HCT116 (cell line): ENCODE results near the gene GHRHR. TPM values are rescaled to one million over a fixed set of nuclear protein-coding genes. Genes with fewer than 3 reads are reported as not detected.

Source experiments
- ATAC-seq: fragments of 200-7000 bp; cut with Tn5 transposase; 2 replicates; pipeline ENCODE4 v1.9.1; 2020; ENCODE audit warnings: mild to moderate bottlenecking, moderate library complexity
- BruUV-seq: library from RNA; stranded (reverse); fragments of 400-500 nt; replicated peaks from 2 replicates; lab custom pipeline; 2021; lab: Mats Ljungman, UMichigan
- CTCF ChIA-PET: fragments of 300-600 bp; sonication (Branson Sonifier 250); formaldehyde crosslinking; loops from one replicate; lab custom pipeline; 2021; ENCODE audit warnings: antibody characterized with exemption; lab: Charles Lee
- POLR2A ChIA-PET: fragments of 300-600, 350-600 bp; sonication (Branson Sonifier 250); formaldehyde crosslinking; loops from one replicate; lab custom pipeline; 2021; ENCODE audit warnings: antibody characterized with exemption; lab: Charles Lee
- RAD21 ChIA-PET, 2 experiments: fragments of 300-600 bp; sonication (Branson Sonifier 250); formaldehyde crosslinking; loops; one replicate each; lab custom pipeline; 2023; ENCODE audit warnings: low total read pairs in 2 of 2; ENCODE audit not compliant: uncharacterized antibody in 2 of 2, unreplicated experiment in 2 of 2, low non-redundant PET in 1 of 2; lab: Charles Lee
- DNase-seq: peaks from one replicate; pipeline ENCODE4 v3.0.0-alpha.2; 2010; ENCODE audit warnings: low read depth, low spot score
- H2AFZ ChIP-seq: fragments of 200-600 bp; shearing (Covaris generic), sonication (generic); 2 replicates; pipeline ENCODE4 v1.6.1; 2017; ENCODE audit warnings: low read depth, mixed run types, mixed read lengths, antibody characterized with exemption, low read length; ENCODE audit not compliant: poor library complexity, severe bottlenecking
- H3K27ac ChIP-seq: 2 replicates; pipeline ENCODE4 v1.5.1; 2012; ENCODE audit warnings: low read depth, low read length
- H3K27me3 ChIP-seq: fragments of 200-600 bp; sonication (generic); 2 replicates; pipeline ENCODE4 v1.6.1; 2016; ENCODE audit warnings: mixed run types, low read length, mixed read lengths; ENCODE audit not compliant: insufficient read depth
- H3K36me3 ChIP-seq, 2 experiments: fragments of 200-500 bp in 1 of 2; fragments of 200-600 bp in 1 of 2; sonication (Bioruptor generic) in 1 of 2; sonication (generic) in 1 of 2; 2 replicates each; pipeline versions ENCODE4 v1.5.1 to v1.6.1; 2014 to 2016; ENCODE audit warnings: low read length in 2 of 2, inconsistent platforms in 1 of 2, mixed read lengths in 1 of 2, mixed run types in 1 of 2; ENCODE audit not compliant: insufficient read depth in 2 of 2, control insufficient read depth in 1 of 2
- H3K4me1 ChIP-seq, 2 experiments: fragments of 200-600 bp in 1 of 2; sonication (generic) in 1 of 2; 2 replicates each; pipeline versions ENCODE4 v1.5.1 to v1.6.1; 2012 to 2017; ENCODE audit warnings: low read length in 2 of 2, inconsistent platforms in 1 of 2, mild to moderate bottlenecking in 1 of 2, mixed read lengths in 1 of 2, mixed run types in 1 of 2, moderate library complexity in 1 of 2; ENCODE audit not compliant: insufficient read depth in 2 of 2, control insufficient read depth in 1 of 2
- H3K4me2 ChIP-seq: fragments of 200-600 bp; sonication (generic); 2 replicates; pipeline ENCODE4 v1.6.1; 2017; ENCODE audit warnings: mixed run types, low read length, mixed read lengths
- H3K4me3 ChIP-seq, 2 experiments: fragments of 200-600 bp in 1 of 2; sonication (generic) in 1 of 2; replicated peaks in 1 of 2; 2 replicates each; pipeline ENCODE4 v1.5.1; 2011 to 2016; ENCODE audit warnings: low read length in 2 of 2, control low read depth in 1 of 2, low read depth in 1 of 2, mild to moderate bottlenecking in 1 of 2, mixed read lengths in 1 of 2, mixed run types in 1 of 2
- H3K79me2 ChIP-seq: fragments of 200-600 bp; sonication (generic); 2 replicates; pipeline ENCODE4 v1.6.1; 2017; ENCODE audit warnings: mild to moderate bottlenecking, mixed run types, low read length, moderate library complexity, mixed read lengths; ENCODE audit not compliant: insufficient read depth
- H3K9ac ChIP-seq: fragments of 200-600 bp; sonication (generic); 2 replicates; pipeline ENCODE4 v1.6.1; 2016; ENCODE audit warnings: low read length, mixed read lengths
- H3K9me2 ChIP-seq: fragments of 200-600 bp; sonication (generic), shearing (Covaris generic); 2 replicates; pipeline ENCODE4 v1.6.1; 2017; ENCODE audit warnings: mixed run types, mild to moderate bottlenecking, moderate library complexity; ENCODE audit not compliant: insufficient read depth
- H3K9me3 ChIP-seq, 2 experiments: fragments of 200-500 bp in 1 of 2; fragments of 200-600 bp in 1 of 2; sonication (Bioruptor generic) in 1 of 2; sonication (generic) in 1 of 2; 2 replicates each; pipeline ENCODE4 v1.6.1; 2014 to 2017; ENCODE audit warnings: low read length in 2 of 2, mixed read lengths in 2 of 2, inconsistent platforms in 1 of 2, low read depth in 1 of 2, mild to moderate bottlenecking in 1 of 2, mixed run types in 1 of 2, moderate library complexity in 1 of 2; ENCODE audit not compliant: control insufficient read depth in 1 of 2, insufficient read depth in 1 of 2
- H4K20me1 ChIP-seq: fragments of 200-600 bp; sonication (generic), shearing (Covaris generic); 2 replicates; pipeline ENCODE4 v1.6.1; 2017; ENCODE audit warnings: mixed run types, mild to moderate bottlenecking, moderate library complexity; ENCODE audit not compliant: insufficient read depth
- ATF3 ChIP-seq: IDR thresholded peaks from 2 replicates; pipeline ENCODE4 v1.6.1; 2012
- CEBPB ChIP-seq: IDR thresholded peaks from 2 replicates; pipeline ENCODE4 v1.6.1; 2012; ENCODE audit warnings: low read depth
- ELF1 ChIP-seq: IDR thresholded peaks from 2 replicates; pipeline ENCODE4 v1.6.1; 2012; ENCODE audit warnings: low read depth, borderline replicate concordance
- EZH2 ChIP-seq: fragments of 200-600 bp; sonication (generic); IDR thresholded peaks from 2 replicates; pipeline ENCODE4 v1.6.1; 2017; ENCODE audit warnings: antibody characterized with exemption, mixed run types
- EZH2phosphoT487 ChIP-seq: fragments of 200-600 bp; IDR thresholded peaks from 2 replicates; pipeline ENCODE4 v1.6.1; 2018; ENCODE audit warnings: antibody characterized with exemption, borderline replicate concordance
- FOSL1 ChIP-seq: IDR thresholded peaks from 2 replicates; pipeline ENCODE4 v1.6.1; 2012; ENCODE audit warnings: low read depth
- JUND ChIP-seq: IDR thresholded peaks from 2 replicates; pipeline ENCODE4 v1.6.1; 2012
- MAX ChIP-seq: IDR thresholded peaks from 2 replicates; pipeline ENCODE4 v1.6.1; 2012
- POLR2AphosphoS5 ChIP-seq: IDR thresholded peaks from 2 replicates; pipeline ENCODE4 v1.6.1; 2011; ENCODE audit warnings: mild to moderate bottlenecking, low read depth, low read length, moderate library complexity
- RAD21 ChIP-seq: IDR thresholded peaks from 2 replicates; pipeline ENCODE4 v1.6.1; 2012; ENCODE audit warnings: low read depth, mild to moderate bottlenecking
- SP1 ChIP-seq: IDR thresholded peaks from 2 replicates; pipeline ENCODE4 v1.6.1; 2012; ENCODE audit warnings: low read depth
- YY1 ChIP-seq: IDR thresholded peaks from 2 replicates; pipeline ENCODE4 v1.6.1; 2011; ENCODE audit warnings: low read length, low read depth, moderate library complexity, mild to moderate bottlenecking; ENCODE audit not compliant: insufficient replicate concordance; ENCODE audit errors: extremely low read depth
- ZBTB33 ChIP-seq: IDR thresholded peaks from 2 replicates; pipeline ENCODE4 v1.6.1; 2011; ENCODE audit warnings: mild to moderate bottlenecking, low read length, moderate library complexity; ENCODE audit not compliant: insufficient replicate concordance; ENCODE audit errors: extremely low read depth
- intact Hi-C: fragments of 100-400 bp; cut with micrococcal nuclease; formaldehyde crosslinking; loops from 2 replicates; pipeline ENCODE4 v1.10.0; 2022
- total RNA-seq: library from RNA; stranded (reverse); gene quantifications from one replicate; pipeline ENCODE4 v1.2.1, GENCODE V29; 2021; ENCODE audit not compliant: unreplicated experiment

Gene GHRHR
- total RNA-seq, 1 experiment from 2014 or later: not detected

- Histone ChIP-seq H4K20me1 (no peaks in the 10 kb centered on the region), H3K36me3 (no peaks in the 10 kb centered on the region), H3K9ac (no peak overlapping the region), H3K27ac (no peak overlapping the region), H3K79me2 (no peaks in the 10 kb centered on the region), H3K27me3 (no peaks in the 10 kb centered on the region), H3K9me2 (no peaks in the 10 kb centered on the region), H3K4me2 (no peak overlapping the region), H2AFZ (no peak overlapping the region), H3K4me1 (no peaks in the 10 kb centered on the region), H3K4me3 (no peak overlapping the region), H3K9me3 (no peaks in the 10 kb centered on the region)
- POLR2A ChIA-PET: no interaction called here
- DNase-seq (no peak), ATAC-seq (no peak)
- RAD21 ChIA-PET: no interaction called here
- intact Hi-C loops: no loop called here
- no TSS peak for BruUV-seq
- CTCF ChIA-PET: no interaction called here
- TF ChIP-seq POLR2AphosphoS5 (no peak), JUND (no peak), YY1 (no peak), SP1 (no peak), ELF1 (no peak), ZBTB33 (no peak), RAD21 (no peak), MAX (no peak), EZH2 (no peak), CEBPB (no peak), EZH2phosphoT487 (no peak), FOSL1 (no peak), ATF3 (no peak)
These were observed 33.6 kb downstream of the GHRHR start for GRCh38 chr7:30997316-30997715.
